HG03064 (cell line): ENCODE data around the gene EZR.

Experiments used
- ATAC-seq: cut with Tn5 transposase; IDR thresholded peaks from one replicate; pipeline ENCODE4 v1.9.1; 2021; ENCODE audit warnings: low read depth; ENCODE audit not compliant: unreplicated experiment

EZR gene

GRCh38 chr6:158764183-158764849 lies 54.9 kb downstream of the EZR start:
- ATAC-seq = no peak

GRCh38 chr6:158763434-158764182 lies 55.6 kb downstream of the EZR start:
- ATAC-seq = no peak

GRCh38 chr6:158762787-158763433 lies 56.3 kb downstream of the EZR start:
- no peak for ATAC-seq

DNA sequence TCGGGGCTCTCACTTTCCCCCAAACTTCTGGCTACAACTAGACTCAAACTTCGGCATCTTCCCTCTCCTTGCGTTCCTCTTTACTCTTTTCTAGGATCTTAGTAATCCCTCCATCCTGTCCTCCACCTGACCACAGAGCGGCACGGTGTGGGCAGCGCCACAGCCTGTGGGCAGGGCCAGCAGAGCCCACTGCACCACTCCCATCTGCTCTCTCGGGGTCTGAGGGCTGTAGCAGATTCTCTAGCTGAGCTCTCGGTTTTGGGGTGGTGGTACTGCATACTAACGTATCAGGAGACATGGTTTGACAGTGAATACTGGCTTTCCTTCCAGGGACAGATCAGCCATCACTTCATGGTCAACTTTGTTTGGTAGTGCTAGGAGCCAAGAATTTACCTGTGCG lies 57.4 kb downstream of the EZR start:
- no peak for ATAC-seq

GRCh38 chr6:158760618-158761250 lies 58.4 kb downstream of the EZR start:
- ATAC-seq = no peak

- ATAC-seq = no peak
Observed at GRCh38 chr6:158759966-158760617, 59.1 kb downstream of the EZR start.

DNA sequence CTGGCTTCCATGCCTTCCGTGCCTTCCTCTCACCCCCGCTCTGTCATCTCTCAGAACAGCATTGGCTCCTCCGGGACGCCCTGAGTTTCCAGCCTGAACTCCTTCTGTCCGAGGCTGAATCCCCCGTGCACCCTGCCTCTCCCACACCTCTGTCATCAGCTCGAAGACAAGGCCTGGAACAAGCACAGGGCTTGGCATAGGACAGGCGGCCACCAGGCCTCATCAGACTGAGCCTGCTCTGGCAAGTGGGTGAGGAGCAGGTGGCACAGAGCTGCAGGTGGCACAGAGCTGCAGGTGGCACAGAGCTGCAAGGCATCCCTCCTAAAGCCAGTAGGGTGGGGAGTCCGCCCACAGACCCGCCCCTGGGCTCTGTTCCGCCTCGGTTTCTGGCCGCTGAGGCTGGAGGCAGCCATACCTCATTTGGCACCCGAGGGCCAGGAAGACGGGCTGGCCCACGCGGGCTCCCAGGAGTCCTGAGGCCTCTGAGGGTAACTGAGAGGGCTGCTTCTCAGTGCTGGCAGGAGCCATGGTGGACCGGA lies 60.2 kb downstream of the EZR start:
- ATAC-seq = no peak

DNA sequence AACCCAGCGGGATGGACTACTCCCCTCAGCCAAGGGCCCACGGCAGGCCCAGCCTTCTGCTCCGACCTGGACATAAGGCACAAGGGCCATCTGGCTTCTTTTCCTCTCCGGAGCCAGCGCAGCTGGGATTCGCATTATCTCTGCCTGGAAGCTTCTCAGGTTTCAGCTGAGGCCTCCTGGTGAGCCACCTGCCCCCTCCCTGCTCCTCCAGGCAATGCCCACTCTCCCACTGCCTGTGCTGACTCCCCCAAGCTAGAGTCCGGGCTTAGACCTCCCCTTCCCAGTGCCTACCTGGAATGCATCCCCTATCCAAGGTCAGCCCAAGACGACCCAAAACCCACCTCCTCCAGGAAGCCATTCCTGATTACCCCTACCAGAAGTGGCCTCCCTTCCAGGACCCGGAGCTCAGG lies 60.7 kb downstream of the EZR start:
- ATAC-seq = no peak

DNA sequence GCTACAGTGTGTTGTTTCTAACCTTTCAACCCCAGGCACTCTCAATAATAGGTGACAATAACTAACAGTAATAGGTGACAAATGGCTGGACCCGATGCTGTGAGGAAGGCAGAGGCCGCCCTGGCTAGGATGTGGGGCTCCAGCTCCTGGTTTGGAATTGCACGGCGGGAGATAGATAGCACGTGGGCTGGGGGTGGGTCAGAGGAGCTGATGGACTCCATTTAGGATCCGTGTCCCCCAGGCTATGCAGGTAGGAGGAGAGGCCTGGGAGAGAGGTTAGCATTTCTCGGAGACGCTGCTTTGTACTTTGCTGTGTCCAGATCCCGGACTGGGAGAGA lies 61.4 kb downstream of the EZR start:
- no peak for ATAC-seq

DNA sequence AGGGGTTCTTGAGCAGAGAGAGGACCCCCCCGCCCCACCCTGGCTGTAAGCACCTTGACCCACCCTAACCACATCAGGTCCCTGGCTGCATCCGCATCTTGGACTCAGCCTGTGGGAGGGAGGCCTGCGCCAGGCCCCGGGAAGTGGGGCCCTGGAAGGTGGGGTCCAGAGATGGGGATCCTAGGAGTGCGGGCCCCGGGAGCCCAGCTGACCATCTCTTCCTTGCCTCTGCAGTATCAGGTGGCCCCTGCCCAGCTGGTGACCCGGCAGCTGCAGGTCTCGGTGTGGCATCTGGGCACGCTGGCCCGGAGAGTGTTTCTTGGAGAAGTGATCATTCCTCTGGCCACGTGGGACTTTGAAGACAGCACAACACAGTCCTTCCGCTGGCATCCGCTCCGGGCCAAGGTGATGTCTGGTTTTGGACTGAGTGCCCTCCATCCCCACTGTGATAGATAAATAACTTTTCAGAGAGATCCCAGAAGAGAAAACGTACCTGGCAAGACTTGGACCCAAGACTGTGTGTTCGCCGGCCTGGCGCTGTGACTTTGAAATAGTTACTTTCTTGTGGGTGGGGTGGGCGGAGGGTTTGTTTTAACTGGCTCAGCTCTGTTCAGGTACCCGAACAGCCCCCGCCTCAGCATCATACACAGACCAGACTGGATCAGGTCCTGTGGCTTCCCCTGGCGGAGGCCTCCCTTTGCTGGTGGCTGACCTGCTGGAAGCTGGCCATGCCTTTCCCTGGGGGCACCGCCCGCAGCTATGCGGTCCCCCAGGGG lies 62.0 kb downstream of the EZR start:
- ATAC-seq = no peak

DNA sequence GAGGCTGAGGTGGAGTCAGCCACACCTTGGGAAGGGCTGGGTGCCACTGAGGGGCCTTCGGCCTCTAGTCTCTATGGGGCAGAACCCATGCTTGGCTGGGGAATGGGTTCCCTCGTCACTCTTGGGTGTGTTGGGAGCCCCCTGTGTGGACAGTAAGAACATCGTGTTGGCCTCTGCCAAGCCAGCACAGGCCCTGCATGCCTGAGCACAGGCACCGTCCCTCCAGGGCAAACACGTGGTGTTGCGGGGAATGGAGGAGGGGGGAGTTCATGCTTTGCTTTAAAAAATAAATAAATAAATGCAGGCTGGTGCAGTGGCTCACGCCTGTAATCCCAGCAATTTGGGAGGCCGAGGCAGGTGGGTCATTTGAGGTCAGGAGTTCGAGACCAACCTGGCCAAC lies 63.0 kb downstream of the EZR start:
- ATAC-seq = no peak

DNA sequence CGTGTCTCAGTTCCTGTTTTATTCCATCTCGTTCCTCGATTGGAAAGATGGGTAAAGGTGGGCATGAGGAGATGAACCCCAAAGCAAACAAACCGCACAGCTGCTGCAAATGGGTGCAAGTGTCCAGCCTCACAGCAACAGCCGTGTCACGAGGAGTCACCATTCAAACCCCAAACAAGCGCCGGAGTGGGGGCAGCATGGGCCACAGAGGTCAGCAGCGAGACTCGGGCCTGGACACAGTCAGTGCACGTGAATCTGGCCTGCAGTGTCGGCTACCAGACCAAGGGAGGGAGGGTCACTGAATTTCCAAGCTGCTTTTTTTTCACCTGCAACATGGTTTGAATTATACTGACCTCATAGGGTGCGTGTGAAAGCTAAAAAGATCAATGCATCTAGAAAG lies 63.5 kb downstream of the EZR start:
- no peak for ATAC-seq

DNA sequence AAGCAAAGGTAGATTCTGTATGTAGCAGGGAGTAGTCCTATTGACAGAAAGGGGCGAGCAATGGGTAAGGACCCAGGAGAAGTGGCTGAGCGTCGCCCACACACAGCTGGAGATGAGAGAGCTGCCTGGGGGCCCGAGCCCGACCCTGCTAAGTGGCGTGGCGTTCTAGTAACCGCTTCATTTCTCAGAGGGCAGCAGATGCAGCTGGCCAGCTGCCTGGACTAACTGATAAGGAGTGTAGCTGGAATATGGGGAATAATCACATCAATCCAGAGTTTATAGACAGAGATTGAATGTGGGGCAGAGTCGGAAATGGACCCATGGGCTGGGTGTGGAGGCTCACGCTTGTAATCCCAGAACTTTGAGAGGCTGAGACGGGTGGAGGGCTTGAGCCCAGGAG lies 64.4 kb downstream of the EZR start:
- ATAC-seq = no peak

DNA sequence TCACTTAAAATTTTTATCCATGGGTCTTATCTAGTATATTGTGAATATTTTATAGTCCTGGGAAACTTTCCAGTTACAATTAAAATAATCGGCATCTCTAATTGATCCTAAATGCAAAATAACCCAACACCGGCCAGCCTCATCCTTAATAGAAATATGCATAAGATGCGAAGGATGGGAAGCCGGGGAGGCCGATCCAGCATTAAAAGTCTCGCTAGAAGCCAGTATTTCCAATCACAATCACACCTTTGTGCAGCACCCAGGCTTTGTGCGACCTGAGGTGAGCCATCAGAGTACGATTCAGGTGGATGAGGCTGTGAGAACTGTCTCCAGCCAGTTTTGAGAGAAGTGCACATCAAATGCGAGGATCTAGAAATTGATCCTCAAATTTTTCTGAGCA lies 65.4 kb downstream of the EZR start:
- ATAC-seq = no peak

GRCh38 chr6:158752613-158753012 lies 66.6 kb downstream of the EZR start:
- no peak for ATAC-seq

- no peak for ATAC-seq
Observed at GRCh38 chr6:158751921-158752320, 67.2 kb downstream of the EZR start.

GRCh38 chr6:158751224-158751623 lies 67.9 kb downstream of the EZR start:
- ATAC-seq = no peak

DNA sequence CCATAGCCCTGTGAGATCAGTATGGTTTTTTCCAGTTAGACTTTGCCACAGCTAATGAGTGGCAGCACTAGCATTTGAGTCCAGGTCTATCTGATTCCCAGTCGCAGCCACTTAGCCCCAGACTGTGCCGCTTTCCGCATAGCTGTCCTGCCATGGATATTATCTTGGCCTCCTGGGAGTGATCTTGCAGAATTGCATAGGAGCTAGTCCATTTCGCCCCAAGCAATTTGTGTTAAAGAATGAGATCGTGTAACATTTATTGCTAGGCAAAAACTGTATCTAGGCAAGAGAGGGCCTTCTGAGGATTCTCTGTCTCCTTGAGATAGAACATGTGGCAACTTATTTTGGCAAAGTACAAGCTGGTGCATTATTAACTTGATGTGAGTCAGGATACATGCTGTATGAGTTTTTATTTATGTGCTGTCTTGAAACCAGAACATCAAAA lies 74.2 kb downstream of the EZR start:
- ATAC-seq = no peak

DNA sequence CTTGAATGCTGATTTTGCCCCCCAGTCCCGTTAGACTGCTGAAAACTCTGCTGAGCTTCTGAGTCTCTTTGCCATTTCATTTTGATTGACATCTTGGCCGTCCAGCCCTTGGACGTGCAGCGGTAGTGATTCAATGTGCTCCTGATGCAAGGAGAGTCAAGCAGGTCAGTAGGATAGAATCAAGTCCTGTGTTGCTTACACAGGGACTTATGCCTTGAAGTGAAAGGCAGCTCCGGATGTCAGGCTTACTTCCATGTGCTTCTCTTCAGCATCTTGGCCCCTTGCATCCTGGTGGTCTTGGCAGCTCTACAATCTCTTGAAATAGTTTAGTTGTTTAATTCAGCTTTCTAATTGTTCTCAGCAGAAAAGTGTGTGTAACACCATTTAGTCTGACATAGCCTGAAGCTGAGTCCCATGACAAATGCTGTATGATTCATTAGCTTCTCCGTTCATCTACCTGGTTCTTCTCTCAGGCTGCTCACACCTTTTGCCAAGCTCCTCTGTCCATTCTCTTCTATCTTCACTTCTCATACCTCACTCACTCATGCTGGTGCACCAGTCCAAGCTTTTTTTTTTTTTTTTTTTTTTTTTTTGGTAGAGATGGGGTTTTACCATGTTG lies 76.0 kb downstream of the EZR start:
- ATAC-seq = no peak

- no peak for ATAC-seq
Observed at GRCh38 chr6:158739673-158740072, 79.5 kb downstream of the EZR start.
